ENCODE measurements around the gene REN.

REN gene

GRCh38 chr1:204142032-204142974 is 23.8 kb downstream of the REN start:
- TF ChIP-seq TAF1 (IDR thresholded peaks at IDR 0.05; ENCODE audit: low read depth, low read length) (no peak), POLR2AphosphoS5 (IDR thresholded peaks at IDR 0.05; ENCODE audit: low read depth, low read length) (no peak), POLR2A (IDR thresholded peaks at IDR 0.05; ENCODE audit: low read depth, low read length) (no peak), PAX5 (IDR thresholded peaks at IDR 0.05; ENCODE audit: insufficient read depth, low read length, severe bottlenecking) (no peak), SPI1 (IDR thresholded peaks at IDR 0.05; ENCODE audit: low read depth, low read length) (no peak), POU2F2 (IDR thresholded peaks at IDR 0.05; ENCODE audit: low read depth, low read length) (no peak)
- DNase-seq (ENCODE audit: insufficient read length, low spot score): no peak

GRCh38 chr1:204141131-204141530 is 25.0 kb downstream of the REN start:
- TF ChIP-seq POU2F2 (IDR thresholded peaks at IDR 0.05; ENCODE audit: low read depth, low read length) (no peak), POLR2AphosphoS5 (IDR thresholded peaks at IDR 0.05; ENCODE audit: low read depth, low read length) (no peak), PAX5 (IDR thresholded peaks at IDR 0.05; ENCODE audit: insufficient read depth, low read length, severe bottlenecking) (no peak), TAF1 (IDR thresholded peaks at IDR 0.05; ENCODE audit: low read depth, low read length) (no peak), POLR2A (IDR thresholded peaks at IDR 0.05; ENCODE audit: low read depth, low read length) (no peak), SPI1 (IDR thresholded peaks at IDR 0.05; ENCODE audit: low read depth, low read length) (no peak)
- FAIRE-seq (no peak), DNase-seq (ENCODE audit: insufficient read length, low spot score) (no peak)

More at GRCh38 chr1:204142032-204142974, 23.8 kb downstream of the REN start:
- no peak for FAIRE-seq

- DNase-seq (ENCODE audit: insufficient read length, low spot score) (no peak), FAIRE-seq (no peak)
- TF ChIP-seq POLR2AphosphoS5 (IDR thresholded peaks at IDR 0.05; ENCODE audit: low read depth, low read length): no peak
- no peak for TF ChIP-seq TAF1 (IDR thresholded peaks at IDR 0.05; ENCODE audit: low read depth, low read length)
- no peak for TF ChIP-seq SPI1 (IDR thresholded peaks at IDR 0.05; ENCODE audit: low read depth, low read length)
- TF ChIP-seq POU2F2 (IDR thresholded peaks at IDR 0.05; ENCODE audit: low read depth, low read length): no peak
- no peak for TF ChIP-seq POLR2A (IDR thresholded peaks at IDR 0.05; ENCODE audit: low read depth, low read length)
- TF ChIP-seq PAX5 (IDR thresholded peaks at IDR 0.05; ENCODE audit: insufficient read depth, low read length, severe bottlenecking): no peak
Observed at GRCh38 chr1:204139952-204140351, 26.2 kb downstream of the REN start.

- DNase-seq (ENCODE audit: insufficient read length, low spot score) (no peak), FAIRE-seq (no peak)
- no peak for TF ChIP-seq PAX5 (IDR thresholded peaks at IDR 0.05; ENCODE audit: insufficient read depth, low read length, severe bottlenecking)
- no peak for TF ChIP-seq POLR2AphosphoS5 (IDR thresholded peaks at IDR 0.05; ENCODE audit: low read depth, low read length)
- TF ChIP-seq POU2F2 (IDR thresholded peaks at IDR 0.05; ENCODE audit: low read depth, low read length): no peak
- TF ChIP-seq POLR2A (IDR thresholded peaks at IDR 0.05; ENCODE audit: low read depth, low read length): no peak
- TF ChIP-seq SPI1 (IDR thresholded peaks at IDR 0.05; ENCODE audit: low read depth, low read length): no peak
- no peak for TF ChIP-seq TAF1 (IDR thresholded peaks at IDR 0.05; ENCODE audit: low read depth, low read length)
Observed at GRCh38 chr1:204139088-204139487, 27.0 kb downstream of the REN start.

GRCh38 chr1:204136814-204137213 is 29.3 kb downstream of the REN start:
- DNase-seq (ENCODE audit: insufficient read length, low spot score): no peak
- TF ChIP-seq POLR2A (IDR thresholded peaks at IDR 0.05; ENCODE audit: low read depth, low read length): no peak
- no peak for TF ChIP-seq TAF1 (IDR thresholded peaks at IDR 0.05; ENCODE audit: low read depth, low read length)
- no peak for TF ChIP-seq POU2F2 (IDR thresholded peaks at IDR 0.05; ENCODE audit: low read depth, low read length)
- TF ChIP-seq PAX5 (IDR thresholded peaks at IDR 0.05; ENCODE audit: insufficient read depth, low read length, severe bottlenecking): no peak
- TF ChIP-seq SPI1 (IDR thresholded peaks at IDR 0.05; ENCODE audit: low read depth, low read length): no peak
- TF ChIP-seq POLR2AphosphoS5 (IDR thresholded peaks at IDR 0.05; ENCODE audit: low read depth, low read length): no peak
- FAIRE-seq: no peak

GRCh38 chr1:204134103-204134502 is 32.0 kb downstream of the REN start:
- DNase-seq (ENCODE audit: insufficient read length, low spot score) (no peak), FAIRE-seq (no peak)
- no peak for TF ChIP-seq POU2F2 (IDR thresholded peaks at IDR 0.05; ENCODE audit: low read depth, low read length)
- TF ChIP-seq SPI1 (IDR thresholded peaks at IDR 0.05; ENCODE audit: low read depth, low read length): 0 out of 2 replicates have a peak, but pooled peaks have one; percentile 13

GRCh38 chr1:204132718-204133117 is 33.4 kb downstream of the REN start:
- no peak for FAIRE-seq
- no peak for TF ChIP-seq SPI1 (IDR thresholded peaks at IDR 0.05; ENCODE audit: low read depth, low read length)
- TF ChIP-seq POU2F2 (IDR thresholded peaks at IDR 0.05; ENCODE audit: low read depth, low read length): no peak
- no peak for TF ChIP-seq POLR2A (IDR thresholded peaks at IDR 0.05; ENCODE audit: low read depth, low read length)
- no peak for TF ChIP-seq TAF1 (IDR thresholded peaks at IDR 0.05; ENCODE audit: low read depth, low read length)
- TF ChIP-seq POLR2AphosphoS5 (IDR thresholded peaks at IDR 0.05; ENCODE audit: low read depth, low read length): no peak
- no peak for TF ChIP-seq PAX5 (IDR thresholded peaks at IDR 0.05; ENCODE audit: insufficient read depth, low read length, severe bottlenecking)
- no peak for DNase-seq (ENCODE audit: insufficient read length, low spot score)

GRCh38 chr1:204131978-204132377 is 34.2 kb downstream of the REN start:
- no peak for TF ChIP-seq SPI1 (IDR thresholded peaks at IDR 0.05; ENCODE audit: low read depth, low read length)
- no peak for TF ChIP-seq PAX5 (IDR thresholded peaks at IDR 0.05; ENCODE audit: insufficient read depth, low read length, severe bottlenecking)
- no peak for TF ChIP-seq TAF1 (IDR thresholded peaks at IDR 0.05; ENCODE audit: low read depth, low read length)
- no peak for TF ChIP-seq POLR2A (IDR thresholded peaks at IDR 0.05; ENCODE audit: low read depth, low read length)
- TF ChIP-seq POU2F2 (IDR thresholded peaks at IDR 0.05; ENCODE audit: low read depth, low read length): no peak
- TF ChIP-seq POLR2AphosphoS5 (IDR thresholded peaks at IDR 0.05; ENCODE audit: low read depth, low read length): no peak
- DNase-seq (ENCODE audit: insufficient read length, low spot score): no peak
- no peak for FAIRE-seq

- DNase-seq (ENCODE audit: insufficient read length, low spot score) (no peak), FAIRE-seq (no peak)
- TF ChIP-seq TAF1 (IDR thresholded peaks at IDR 0.05; ENCODE audit: low read depth, low read length) (no peak), SPI1 (IDR thresholded peaks at IDR 0.05; ENCODE audit: low read depth, low read length) (no peak), POLR2A (IDR thresholded peaks at IDR 0.05; ENCODE audit: low read depth, low read length) (no peak), PAX5 (IDR thresholded peaks at IDR 0.05; ENCODE audit: insufficient read depth, low read length, severe bottlenecking) (no peak), POU2F2 (IDR thresholded peaks at IDR 0.05; ENCODE audit: low read depth, low read length) (no peak), POLR2AphosphoS5 (IDR thresholded peaks at IDR 0.05; ENCODE audit: low read depth, low read length) (no peak)
Observed at GRCh38 chr1:204130981-204131892, 34.9 kb downstream of the REN start.

Data from GM12891 (cell line).